K562 (cell line): ENCODE data around the gene ZBTB16. TPM values are rescaled to one million over a fixed set of nuclear protein-coding genes. Genes with fewer than 3 reads are reported as not detected.

ENCODE experiments used
- ETV6 ChIP-seq, 3 experiments: fragments of 150-350 bp in 1 of 3; sonication (generic) in 1 of 3; formaldehyde crosslinking in 1 of 3; IDR thresholded peaks; 2 replicates each; pipeline versions ENCODE4 v1.6.1 to v1.8.0; 2014 to 2022; ENCODE audit warnings: borderline replicate concordance in 2 of 3, low read depth in 2 of 3, antibody characterized with exemption in 1 of 3, low read length in 1 of 3, mild to moderate bottlenecking in 1 of 3, missing genetic modification reagents in 1 of 3
- KDM4B ChIP-seq, 2 experiments: fragments of 450-650 bp in 1 of 2; sonication (generic) in 1 of 2; IDR thresholded peaks; 2 replicates each; pipeline ENCODE4 v1.6.1; 2016 to 2017; ENCODE audit warnings: borderline replicate concordance in 2 of 2, antibody characterized with exemption in 1 of 2, low read depth in 1 of 2, mild to moderate bottlenecking in 1 of 2
- MIER1 ChIP-seq: fragments of 450-650 bp; IDR thresholded peaks from 2 replicates; pipeline ENCODE4 v1.6.1; 2016; ENCODE audit warnings: antibody characterized with exemption, mild to moderate bottlenecking, low read depth
- NBN ChIP-seq: fragments of 450-650 bp; IDR thresholded peaks from 2 replicates; pipeline ENCODE4 v1.6.1; 2016; ENCODE audit warnings: low read depth, mild to moderate bottlenecking
- NCOA6 ChIP-seq: fragments of 450-650 bp; IDR thresholded peaks from 2 replicates; pipeline ENCODE4 v1.6.1; 2017; ENCODE audit warnings: mild to moderate bottlenecking
- NCOR1 ChIP-seq: fragments of 450-650 bp; IDR thresholded peaks from 2 replicates; pipeline ENCODE4 v1.6.1; 2016; ENCODE audit warnings: mild to moderate bottlenecking, moderate library complexity
- RCOR1 ChIP-seq, 2 experiments: IDR thresholded peaks; 2 replicates each; pipeline ENCODE4 v1.6.1; 2012; ENCODE audit warnings: low read depth in 2 of 2, low read length in 2 of 2, borderline replicate concordance in 1 of 2, improper control_type of control experiment in 1 of 2
- RFX7 ChIP-seq: fragments of 250-450 bp; sonication (Bioruptor Pico); IDR thresholded peaks from 2 replicates; pipeline ENCODE4 v1.5.1; 2021; ENCODE audit warnings: mild to moderate bottlenecking
- SNIP1 ChIP-seq: fragments of 450-650 bp; IDR thresholded peaks from 2 replicates; pipeline ENCODE4 v1.7.1; 2017; ENCODE audit warnings: low read depth, mild to moderate bottlenecking
- TAF1 ChIP-seq: IDR thresholded peaks from 2 replicates; pipeline ENCODE4 v1.6.1; 2011; ENCODE audit warnings: mild to moderate bottlenecking, low read length, moderate library complexity; ENCODE audit not compliant: insufficient read depth, control insufficient read depth, severe bottlenecking; ENCODE audit errors: extremely low read depth
- TBL1XR1 ChIP-seq, 2 experiments: IDR thresholded peaks; 2 replicates each; pipeline ENCODE4 v1.6.1; 2012; ENCODE audit warnings: improper control_type of control experiment in 2 of 2, low read length in 2 of 2, mild to moderate bottlenecking in 1 of 2
- XRCC5 ChIP-seq: fragments of 200-400 bp; formaldehyde crosslinking; IDR thresholded peaks from 2 replicates; pipeline ENCODE4 v1.6.1; 2017; ENCODE audit warnings: low read depth, mild to moderate bottlenecking, low read length
- ZNF384 ChIP-seq: IDR thresholded peaks from 2 replicates; pipeline ENCODE4 v1.6.1; 2012; ENCODE audit warnings: low read depth, low read length, improper control_type of control experiment
- polyA plus RNA-seq, 8 experiments: library from polyadenylated mRNA; depleted of rRNA in 4 of 8; stranded (reverse) in 5 of 8; unstranded in 3 of 8; fragments of >200 nt; fragmentation: Nextera tagmentation in 2 of 8; fragmentation: Illumina TruSeq in 1 of 8; extraction: Ambion mirVana in 2 of 8; extraction: Trizol in 1 of 8; gene quantifications; 2 replicates each; pipeline versions ENCODE4 v1.2.1 to v1.2.3, GENCODE V29; 2011 to 2014; ENCODE audit warnings: inconsistent platforms in 1 of 8, missing spikeins in 1 of 8
- total RNA-seq, 7 experiments: library from RNA; depleted of rRNA in 6 of 7; stranded (reverse); fragments of >200 nt in 6 of 7; fragmentation: Illumina TruSeq in 2 of 7; extraction: Trizol in 2 of 7; gene quantifications; 2 replicates each; pipeline versions ENCODE4 v1.2.1 to v1.2.3, GENCODE V29; 2011 to 2021; ENCODE audit warnings: low replicate concordance in 1 of 7
- TF ChIP-seq, protein P1 (sequence below): sonication (generic); formaldehyde crosslinking; IDR thresholded peaks from 2 replicates; pipeline ENCODE4 v1.8.1; 2023; ENCODE audit warnings: missing genetic modification reagents, mild to moderate bottlenecking, borderline replicate concordance
- TF ChIP-seq, protein P2 (sequence below), 2 experiments: IDR thresholded peaks in 1 of 2; conservative IDR thresholded peaks in 1 of 2; 2 replicates each; pipeline ENCODE4 v1.6.1; 2016; ENCODE audit warnings: low read depth in 2 of 2, mild to moderate bottlenecking in 1 of 2, missing compliant biosample characterization in 1 of 2, missing genetic modification characterization in 1 of 2, moderate library complexity in 1 of 2
- TF ChIP-seq, protein P3 (sequence below): fragments of 450-650 bp; formaldehyde crosslinking; conservative IDR thresholded peaks from 2 replicates; pipeline ENCODE4 v1.4.0; 2022; ENCODE audit warnings: mild to moderate bottlenecking, missing genetic modification characterization

The ZBTB16 gene
- total and polyA plus RNA-seq, 9 of the 15 experiments (the other 6 are each of a cell fraction or from before 2014, with no cell fraction given), result 0.06 to 0.40 (median 0.24) TPM; not detected in 4

DNA sequence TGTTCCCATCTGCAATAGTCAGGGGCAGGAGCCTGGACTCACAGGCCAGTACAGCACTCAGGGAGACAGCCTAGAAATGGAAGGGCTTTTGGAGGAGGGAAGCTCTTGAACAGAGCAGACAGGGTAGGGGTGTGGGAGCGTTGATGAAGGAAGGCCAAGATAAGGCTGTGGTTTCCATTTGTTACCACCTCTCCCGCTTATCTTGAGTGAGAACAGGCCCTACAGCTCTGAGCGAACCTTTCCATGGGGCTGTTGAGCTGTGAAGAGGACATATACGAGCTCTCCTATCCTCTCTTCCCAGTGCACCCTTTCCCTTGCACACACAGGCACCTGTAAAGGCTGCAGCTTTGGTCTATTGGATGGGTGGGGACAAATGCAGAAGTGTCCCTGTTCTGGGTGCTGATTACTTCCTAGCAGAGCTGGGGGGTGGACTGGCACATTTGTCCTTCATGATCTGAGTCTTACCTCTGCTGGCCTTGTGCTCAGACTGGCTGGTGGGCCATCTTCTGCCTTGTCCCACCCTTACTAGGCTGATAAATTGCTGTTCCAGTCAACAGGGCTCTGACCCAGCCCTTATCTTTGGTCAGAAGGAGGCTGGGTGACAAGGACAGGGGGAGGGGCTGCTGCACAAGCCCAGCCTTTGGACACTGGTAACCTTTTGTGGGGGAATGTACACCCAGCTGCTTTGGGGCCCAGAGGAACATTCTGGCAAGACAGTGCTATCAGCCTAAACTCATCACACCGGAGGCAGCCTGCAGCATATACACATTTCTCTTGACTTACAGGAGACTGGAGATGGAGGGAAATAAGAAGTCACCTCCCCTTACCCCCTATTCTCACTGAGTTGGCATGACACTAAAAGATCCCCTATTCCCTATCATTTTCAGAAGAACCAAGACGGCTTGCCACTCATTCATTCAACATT is 156.6 kb downstream of the ZBTB16 start (continued):
- TF ChIP-seq, protein P1, sequence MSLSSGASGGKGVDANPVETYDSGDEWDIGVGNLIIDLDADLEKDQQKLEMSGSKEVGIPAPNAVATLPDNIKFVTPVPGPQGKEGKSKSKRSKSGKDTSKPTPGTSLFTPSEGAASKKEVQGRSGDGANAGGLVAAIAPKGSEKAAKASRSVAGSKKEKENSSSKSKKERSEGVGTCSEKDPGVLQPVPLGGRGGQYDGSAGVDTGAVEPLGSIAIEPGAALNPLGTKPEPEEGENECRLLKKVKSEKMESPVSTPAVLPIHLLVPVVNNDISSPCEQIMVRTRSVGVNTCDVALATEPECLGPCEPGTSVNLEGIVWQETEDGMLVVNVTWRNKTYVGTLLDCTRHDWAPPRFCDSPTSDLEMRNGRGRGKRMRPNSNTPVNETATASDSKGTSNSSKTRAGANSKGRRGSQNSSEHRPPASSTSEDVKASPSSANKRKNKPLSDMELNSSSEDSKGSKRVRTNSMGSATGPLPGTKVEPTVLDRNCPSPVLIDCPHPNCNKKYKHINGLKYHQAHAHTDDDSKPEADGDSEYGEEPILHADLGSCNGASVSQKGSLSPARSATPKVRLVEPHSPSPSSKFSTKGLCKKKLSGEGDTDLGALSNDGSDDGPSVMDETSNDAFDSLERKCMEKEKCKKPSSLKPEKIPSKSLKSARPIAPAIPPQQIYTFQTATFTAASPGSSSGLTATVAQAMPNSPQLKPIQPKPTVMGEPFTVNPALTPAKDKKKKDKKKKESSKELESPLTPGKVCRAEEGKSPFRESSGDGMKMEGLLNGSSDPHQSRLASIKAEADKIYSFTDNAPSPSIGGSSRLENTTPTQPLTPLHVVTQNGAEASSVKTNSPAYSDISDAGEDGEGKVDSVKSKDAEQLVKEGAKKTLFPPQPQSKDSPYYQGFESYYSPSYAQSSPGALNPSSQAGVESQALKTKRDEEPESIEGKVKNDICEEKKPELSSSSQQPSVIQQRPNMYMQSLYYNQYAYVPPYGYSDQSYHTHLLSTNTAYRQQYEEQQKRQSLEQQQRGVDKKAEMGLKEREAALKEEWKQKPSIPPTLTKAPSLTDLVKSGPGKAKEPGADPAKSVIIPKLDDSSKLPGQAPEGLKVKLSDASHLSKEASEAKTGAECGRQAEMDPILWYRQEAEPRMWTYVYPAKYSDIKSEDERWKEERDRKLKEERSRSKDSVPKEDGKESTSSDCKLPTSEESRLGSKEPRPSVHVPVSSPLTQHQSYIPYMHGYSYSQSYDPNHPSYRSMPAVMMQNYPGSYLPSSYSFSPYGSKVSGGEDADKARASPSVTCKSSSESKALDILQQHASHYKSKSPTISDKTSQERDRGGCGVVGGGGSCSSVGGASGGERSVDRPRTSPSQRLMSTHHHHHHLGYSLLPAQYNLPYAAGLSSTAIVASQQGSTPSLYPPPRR, result peak; percentile 95
- TF ChIP-seq SNIP1, result peak; percentile 88
- TF ChIP-seq XRCC5, result 0 out of 2 replicates have a peak, but pooled peaks have one; percentile 50
- TF ChIP-seq RFX7, result no peak
- TF ChIP-seq NCOR1, result peak; percentile 96
- no peak for TF ChIP-seq NCOA6
- TF ChIP-seq, protein P2, sequence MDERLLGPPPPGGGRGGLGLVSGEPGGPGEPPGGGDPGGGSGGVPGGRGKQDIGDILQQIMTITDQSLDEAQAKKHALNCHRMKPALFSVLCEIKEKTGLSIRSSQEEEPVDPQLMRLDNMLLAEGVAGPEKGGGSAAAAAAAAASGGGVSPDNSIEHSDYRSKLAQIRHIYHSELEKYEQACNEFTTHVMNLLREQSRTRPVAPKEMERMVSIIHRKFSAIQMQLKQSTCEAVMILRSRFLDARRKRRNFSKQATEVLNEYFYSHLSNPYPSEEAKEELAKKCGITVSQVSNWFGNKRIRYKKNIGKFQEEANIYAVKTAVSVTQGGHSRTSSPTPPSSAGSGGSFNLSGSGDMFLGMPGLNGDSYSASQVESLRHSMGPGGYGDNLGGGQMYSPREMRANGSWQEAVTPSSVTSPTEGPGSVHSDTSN (CRISPR knock-in tag; IDR thresholded peaks at IDR 0.05; ENCODE audit: low read depth), result no peak
- TF ChIP-seq, protein P2 (tag; conservative IDR thresholded peaks at IDR 0.05; ENCODE audit: low read depth), result peak; percentile 85
- no peak for TF ChIP-seq ZNF384
- TF ChIP-seq MIER1, result 0 out of 2 replicates have a peak, but pooled peaks have one; percentile 64
- TF ChIP-seq, protein P3, sequence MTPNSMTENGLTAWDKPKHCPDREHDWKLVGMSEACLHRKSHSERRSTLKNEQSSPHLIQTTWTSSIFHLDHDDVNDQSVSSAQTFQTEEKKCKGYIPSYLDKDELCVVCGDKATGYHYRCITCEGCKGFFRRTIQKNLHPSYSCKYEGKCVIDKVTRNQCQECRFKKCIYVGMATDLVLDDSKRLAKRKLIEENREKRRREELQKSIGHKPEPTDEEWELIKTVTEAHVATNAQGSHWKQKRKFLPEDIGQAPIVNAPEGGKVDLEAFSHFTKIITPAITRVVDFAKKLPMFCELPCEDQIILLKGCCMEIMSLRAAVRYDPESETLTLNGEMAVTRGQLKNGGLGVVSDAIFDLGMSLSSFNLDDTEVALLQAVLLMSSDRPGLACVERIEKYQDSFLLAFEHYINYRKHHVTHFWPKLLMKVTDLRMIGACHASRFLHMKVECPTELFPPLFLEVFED (CRISPR knock-in tag), result 0 out of 2 replicates have a peak, but pooled peaks have one; percentile 17
- peak; percentile 92 for TF ChIP-seq NBN
- TF ChIP-seq TAF1, result peak; percentile 21
- TF ChIP-seq ETV6 (IDR thresholded peaks at IDR 0.05; ENCODE audit: borderline replicate concordance in 1 of 2, low read depth in 2 of 2, low read length in 1 of 2), result peak; percentile 24 to 61; a peak in 2 of 4 replicates
- no peak for TF ChIP-seq ETV6 (CRISPR knock-in tag; IDR thresholded peaks at IDR 0.05; ENCODE audit: borderline replicate concordance)
- 0 out of 4 replicates have a peak, but pooled peaks of 1 of the 2 experiments have one; percentile 34 for TF ChIP-seq KDM4B (IDR thresholded peaks at IDR 0.05; ENCODE audit: borderline replicate concordance in 2 of 2, low read depth in 1 of 2)
- peak; percentile 79 to 96; a peak in 3 of 4 replicates for TF ChIP-seq TBL1XR1 (IDR thresholded peaks at IDR 0.05; ENCODE audit: low read length in 2 of 2)
- TF ChIP-seq RCOR1 (IDR thresholded peaks at IDR 0.05; ENCODE audit: borderline replicate concordance in 1 of 2, low read depth in 2 of 2, low read length in 2 of 2), result peak in 1 of 2 experiments; percentile 96; a peak in 3 of 4 replicates
